ENCODE results near the gene CADPS2.

The CADPS2 gene

DNA sequence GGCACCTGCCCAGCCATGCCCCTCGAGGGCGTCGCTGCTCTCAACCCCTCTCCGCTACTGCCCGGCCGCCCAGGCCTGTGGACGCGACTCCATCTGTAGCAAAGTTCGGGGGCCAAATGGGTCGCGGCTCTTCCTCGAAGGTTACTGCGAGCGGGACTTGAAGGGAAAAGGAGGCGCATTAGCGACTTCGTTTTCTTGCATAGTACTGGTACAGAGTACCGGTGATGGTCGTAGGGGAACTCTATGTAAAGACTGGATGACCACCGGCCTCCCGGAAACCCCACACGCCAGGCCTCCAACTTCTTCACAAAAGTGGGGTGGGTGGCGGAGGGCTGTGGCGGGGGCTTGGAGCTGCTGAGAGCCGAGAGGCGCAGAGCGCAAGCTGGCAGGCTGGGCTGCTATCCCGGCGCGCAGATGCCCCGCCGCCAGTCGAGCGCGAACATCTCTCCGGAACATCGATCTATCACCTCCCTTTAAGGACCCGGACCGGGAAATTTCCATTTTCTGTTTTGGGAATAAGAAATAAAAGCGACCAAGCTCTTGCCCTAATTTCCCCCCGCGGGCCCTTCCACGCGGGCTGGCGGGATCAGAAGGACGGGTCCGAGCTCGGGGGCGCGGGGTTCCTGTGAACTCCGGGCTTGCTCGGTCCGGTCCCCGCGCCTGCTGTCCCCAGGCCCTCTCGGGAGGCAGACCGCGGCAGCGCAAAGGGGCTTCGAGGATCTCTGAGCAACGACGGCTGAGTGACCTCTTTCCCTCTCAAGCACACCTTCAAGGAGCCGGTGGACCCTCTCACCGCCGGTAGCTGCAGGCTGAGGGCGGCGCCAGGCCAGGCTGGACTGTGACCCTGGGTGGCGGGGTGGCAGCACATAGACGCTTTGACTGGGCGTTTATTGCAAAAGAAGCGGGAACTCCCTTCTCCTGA, 569.5 kb downstream of the CADPS2 start:
- no peak for DNase-seq (ENCODE audit: extremely low read depth, low read depth)
- no peak for TF ChIP-seq CTCF (IDR thresholded peaks at IDR 0.05; ENCODE audit: low read depth, low read length)

DNA sequence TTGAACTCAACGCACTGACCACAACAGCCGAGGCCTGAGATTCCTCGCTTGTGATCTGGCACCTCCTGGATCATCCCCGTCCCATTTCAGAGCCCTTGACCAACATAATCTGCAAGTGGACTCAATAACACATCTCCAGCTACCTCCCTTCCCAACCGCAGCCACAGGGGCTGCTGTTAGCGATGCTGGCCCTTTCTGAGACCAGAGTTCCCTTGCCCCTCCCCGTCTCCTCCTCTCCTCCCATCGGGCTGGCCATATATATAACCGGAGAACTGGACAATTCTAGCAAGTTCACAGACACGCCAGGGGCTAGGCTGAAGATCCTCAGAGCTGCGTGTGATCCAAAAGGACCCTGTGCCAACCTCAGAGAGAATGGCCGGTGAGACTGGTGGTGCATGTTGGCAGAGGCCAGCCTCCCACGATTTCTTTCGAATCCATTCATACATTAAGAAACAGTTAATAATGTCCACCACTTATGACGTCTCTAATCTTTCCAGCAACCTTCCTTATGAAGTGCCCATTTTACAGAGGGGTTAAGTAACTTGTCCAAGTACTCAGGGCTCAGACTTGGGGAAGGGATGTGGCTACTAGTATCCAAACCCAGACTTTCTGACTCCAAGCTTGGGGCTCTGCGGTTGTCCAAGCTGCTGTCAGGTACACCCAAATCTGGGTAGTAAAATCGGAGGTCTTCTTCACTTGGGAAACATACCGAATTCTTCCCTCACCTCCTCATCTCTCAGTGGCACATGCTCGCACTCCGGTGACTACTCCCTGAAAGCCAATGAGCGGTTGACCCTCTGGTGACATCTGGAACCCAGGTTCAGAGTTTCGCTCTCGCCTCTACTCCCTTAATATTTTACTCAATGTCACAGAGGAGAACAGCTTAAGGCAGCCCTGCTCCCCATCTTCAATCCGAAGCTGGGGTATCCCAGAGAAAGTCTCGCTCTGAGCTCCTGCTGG, 570.5 kb downstream of the CADPS2 start:
- no peak for DNase-seq (ENCODE audit: extremely low read depth, low read depth)
- no peak for TF ChIP-seq CTCF (IDR thresholded peaks at IDR 0.05; ENCODE audit: low read depth, low read length)

- TF ChIP-seq CTCF (IDR thresholded peaks at IDR 0.05; ENCODE audit: low read depth, low read length) = no peak
- DNase-seq (ENCODE audit: extremely low read depth, low read depth) = no peak
These were observed 572.0 kb downstream of the CADPS2 start for GRCh38 chr7:122314284-122314683.

- TF ChIP-seq CTCF (IDR thresholded peaks at IDR 0.05; ENCODE audit: low read depth, low read length) = no peak
- no peak for DNase-seq (ENCODE audit: extremely low read depth, low read depth)
These were observed 573.5 kb downstream of the CADPS2 start for GRCh38 chr7:122312789-122313188.

- DNase-seq (ENCODE audit: extremely low read depth, low read depth) = no peak
These were observed 574.4 kb downstream of the CADPS2 start for GRCh38 chr7:122311734-122312450.

More at GRCh38 chr7:122311734-122312450, 574.4 kb downstream of the CADPS2 start:
- no peak for TF ChIP-seq CTCF (IDR thresholded peaks at IDR 0.05; ENCODE audit: low read depth, low read length)

Data from AG09319 (cell line).